A673 (cell line): ENCODE data around the gene TSPAN4. TPM values are rescaled to one million over a fixed set of nuclear protein-coding genes. Genes with fewer than 3 reads are reported as not detected.
A peak's percentile ranks its signal among the peaks of the same experiment; 100 is the strongest.

Source experiments
- BruUV-seq: library from RNA; stranded (reverse); fragments of 400-500 nt; replicated peaks from 2 replicates; lab custom pipeline; 2021; lab: Mats Ljungman, UMichigan
- CTCF ChIA-PET: fragments of 300-600 bp; sonication (Branson Sonifier 250); formaldehyde crosslinking; loops from one replicate; lab custom pipeline; 2022; ENCODE audit warnings: antibody characterized with exemption; lab: Charles Lee
- POLR2A ChIA-PET: fragments of 300-600 bp; sonication (Branson Sonifier 250); formaldehyde crosslinking; loops from one replicate; lab custom pipeline; 2022; ENCODE audit warnings: antibody characterized with exemption; ENCODE audit not compliant: low non-redundant PET; lab: Charles Lee
- DNase-seq: peaks from one replicate; pipeline ENCODE4 v3.0.0-alpha.2; 2015; ENCODE audit warnings: low spot score
- H3K27ac ChIP-seq: fragments of 200-600 bp; sonication (generic); 2 replicates; pipeline ENCODE4 v1.5.1; 2016; ENCODE audit warnings: mixed run types, low read depth, mild to moderate bottlenecking, mixed read lengths, antibody characterized with exemption, low read length; ENCODE audit not compliant: poor library complexity, severe bottlenecking
- H3K27me3 ChIP-seq: fragments of 200-600 bp; sonication (generic); replicated peaks from 2 replicates; pipeline ENCODE4 v1.6.1; 2017; ENCODE audit warnings: mixed run types, low read depth, mild to moderate bottlenecking, mixed read lengths, antibody characterized with exemption, low read length; ENCODE audit not compliant: insufficient read depth, poor library complexity
- H3K36me3 ChIP-seq: fragments of 200-600 bp; sonication (generic); 2 replicates; pipeline ENCODE4 v1.6.1; 2016; ENCODE audit warnings: mixed run types, mild to moderate bottlenecking, mixed read lengths, antibody characterized with exemption, low read length; ENCODE audit not compliant: insufficient read depth, poor library complexity, severe bottlenecking
- H3K4me1 ChIP-seq: fragments of 200-600 bp; sonication (generic); 2 replicates; pipeline ENCODE4 v1.6.1; 2017; ENCODE audit warnings: mixed run types, mild to moderate bottlenecking, mixed read lengths, antibody characterized with exemption, low read length; ENCODE audit not compliant: insufficient read depth, poor library complexity, severe bottlenecking
- H3K4me3 ChIP-seq: fragments of 200-600 bp; sonication (generic); 2 replicates; pipeline ENCODE4 v1.5.1; 2016; ENCODE audit warnings: low read depth, mixed run types, mild to moderate bottlenecking, mixed read lengths, low read length; ENCODE audit not compliant: poor library complexity, severe bottlenecking
- H3K9me3 ChIP-seq: fragments of 200-600 bp; sonication (generic); 2 replicates; pipeline ENCODE4 v1.6.1; 2016; ENCODE audit warnings: mixed run types, low read depth, mild to moderate bottlenecking, mixed read lengths, antibody characterized with exemption, low read length; ENCODE audit not compliant: poor library complexity, severe bottlenecking
- EZH2 ChIP-seq: fragments of 200-600 bp; sonication (generic); IDR thresholded peaks from 2 replicates; pipeline ENCODE4 v1.6.1; 2017; ENCODE audit warnings: borderline replicate concordance, low read depth, mild to moderate bottlenecking, mixed read lengths, antibody characterized with exemption, low read length; ENCODE audit not compliant: poor library complexity, severe bottlenecking
- intact Hi-C: fragments of 100-400 bp; cut with micrococcal nuclease; formaldehyde crosslinking; loops from one replicate; pipeline ENCODE4 v1.10.0; 2022; ENCODE audit not compliant: unreplicated experiment
- total RNA-seq: library from RNA; stranded (reverse); gene quantifications from 2 replicates; pipeline ENCODE4 v1.2.3, GENCODE V29; 2021
- TF ChIP-seq, protein P1 (sequence below): fragments of 300-800, 200-600 bp; sonication (generic); conservative IDR thresholded peaks from 2 replicates; pipeline ENCODE4 v1.5.1; 2017; ENCODE audit warnings: low read depth, mild to moderate bottlenecking, antibody characterized with exemption, low read length, moderate library complexity, mixed read lengths

Gene TSPAN4
- total RNA-seq, 1 experiment from 2014 or later: 17.5 TPM

DNA sequence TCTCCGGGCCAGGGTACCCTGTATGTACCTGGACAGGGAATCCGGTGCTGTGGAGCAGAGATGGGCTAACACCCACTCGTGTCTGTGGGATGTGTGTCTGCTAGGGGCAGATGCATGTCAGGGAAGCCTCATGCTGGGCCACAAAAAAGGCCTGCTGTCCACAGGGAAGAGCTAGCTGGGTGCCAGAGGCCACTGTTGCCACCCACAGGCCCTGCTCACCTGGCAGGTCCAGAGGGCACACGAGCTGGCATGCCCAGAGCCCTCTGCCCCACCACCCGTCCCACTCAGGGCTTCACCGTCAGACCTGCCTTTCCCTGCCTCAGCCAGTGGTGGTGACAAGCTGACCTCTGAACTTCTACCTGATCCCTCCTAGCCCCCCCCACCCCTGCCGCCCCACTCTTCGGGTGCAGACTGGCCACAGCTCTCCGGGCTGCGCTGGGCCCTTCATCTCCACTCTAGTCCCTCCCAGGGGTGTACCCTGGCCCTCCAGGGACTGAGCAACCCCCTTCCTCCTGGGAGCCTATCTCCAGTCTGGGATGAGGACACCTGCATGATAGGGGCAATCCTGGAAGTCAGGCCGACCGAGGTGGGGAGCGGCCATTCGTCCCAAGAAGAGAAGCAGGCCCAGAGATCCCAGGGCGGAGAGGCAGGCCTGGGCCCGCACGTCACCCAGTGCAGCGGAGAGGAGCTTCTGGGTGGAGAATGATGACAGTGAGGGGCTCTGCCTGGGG, 45.9 kb upstream of the TSPAN4 start:
- Histone ChIP-seq H3K4me1 (peaks cover 7% of the 10 kb centered on the region), H3K27me3 (no peaks in the 10 kb centered on the region), H3K27ac (peak overlapping the region; percentile 89), H3K4me3 (peak overlapping the region; percentile 75), H3K9me3 (no peaks in the 10 kb centered on the region), H3K36me3 (peaks cover 16% of the 10 kb centered on the region)
- CTCF ChIA-PET: interaction anchor here (0.6 to 0.7 kb wide), 2 partner anchors 13 to 16 kb away, joined by 3 read pairs; no protein-coding TSS in a partner anchor
- no peak for TF ChIP-seq EZH2
- TF ChIP-seq, protein P1, sequence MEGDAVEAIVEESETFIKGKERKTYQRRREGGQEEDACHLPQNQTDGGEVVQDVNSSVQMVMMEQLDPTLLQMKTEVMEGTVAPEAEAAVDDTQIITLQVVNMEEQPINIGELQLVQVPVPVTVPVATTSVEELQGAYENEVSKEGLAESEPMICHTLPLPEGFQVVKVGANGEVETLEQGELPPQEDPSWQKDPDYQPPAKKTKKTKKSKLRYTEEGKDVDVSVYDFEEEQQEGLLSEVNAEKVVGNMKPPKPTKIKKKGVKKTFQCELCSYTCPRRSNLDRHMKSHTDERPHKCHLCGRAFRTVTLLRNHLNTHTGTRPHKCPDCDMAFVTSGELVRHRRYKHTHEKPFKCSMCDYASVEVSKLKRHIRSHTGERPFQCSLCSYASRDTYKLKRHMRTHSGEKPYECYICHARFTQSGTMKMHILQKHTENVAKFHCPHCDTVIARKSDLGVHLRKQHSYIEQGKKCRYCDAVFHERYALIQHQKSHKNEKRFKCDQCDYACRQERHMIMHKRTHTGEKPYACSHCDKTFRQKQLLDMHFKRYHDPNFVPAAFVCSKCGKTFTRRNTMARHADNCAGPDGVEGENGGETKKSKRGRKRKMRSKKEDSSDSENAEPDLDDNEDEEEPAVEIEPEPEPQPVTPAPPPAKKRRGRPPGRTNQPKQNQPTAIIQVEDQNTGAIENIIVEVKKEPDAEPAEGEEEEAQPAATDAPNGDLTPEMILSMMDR: no peak
- POLR2A ChIA-PET: no interaction called here
- no TSS peak for BruUV-seq
- no peak for DNase-seq
- intact Hi-C loops: no loop called here

DNA sequence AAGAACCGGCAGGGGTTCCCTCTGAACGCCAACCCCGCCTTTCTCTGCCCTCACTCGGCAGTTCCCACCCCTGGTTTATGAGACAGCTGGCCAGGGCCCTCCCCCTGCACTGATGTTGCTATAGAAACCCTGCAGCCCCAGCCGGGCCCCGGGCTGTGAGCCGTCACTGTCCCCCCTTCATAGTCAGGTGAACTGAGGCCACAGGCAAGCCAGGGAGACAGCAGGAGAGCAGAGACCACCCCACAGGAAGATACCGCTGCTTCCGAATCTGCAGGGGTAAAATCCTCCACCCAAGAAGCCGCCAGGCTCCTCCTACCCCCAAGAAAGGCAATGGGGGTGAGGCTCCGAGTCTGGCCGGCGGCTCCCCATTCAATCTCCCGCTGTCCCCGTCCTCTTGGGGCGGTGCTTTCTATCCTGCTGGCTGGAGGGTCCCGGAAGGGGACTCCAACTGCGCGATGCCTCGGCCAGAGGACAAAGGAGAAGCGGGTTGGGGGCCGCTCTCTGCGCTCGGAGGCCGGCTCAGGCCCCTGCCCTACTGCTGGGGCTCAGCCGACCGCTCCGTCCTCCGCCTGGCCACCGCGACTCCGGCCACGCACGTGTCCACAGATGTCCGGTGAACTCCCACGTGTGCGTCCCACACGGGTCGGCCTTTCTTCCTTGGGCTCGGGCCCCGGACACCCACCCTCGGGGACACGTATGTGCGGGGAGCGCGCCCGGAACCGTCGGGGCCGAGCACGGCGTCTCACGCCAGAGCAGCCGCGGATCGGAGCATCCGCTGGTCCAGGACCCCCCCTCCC, 45.2 kb upstream of the TSPAN4 start:
- Histone ChIP-seq H3K27ac (peak overlapping the region; percentile 89), H3K4me3 (peak overlapping the region; percentile 75), H3K9me3 (no peaks in the 10 kb centered on the region), H3K36me3 (peaks cover 16% of the 10 kb centered on the region), H3K27me3 (no peaks in the 10 kb centered on the region), H3K4me1 (peaks cover 7% of the 10 kb centered on the region)
- no TSS peak for BruUV-seq
- CTCF ChIA-PET: interaction anchor here (0.7 kb wide), 1 partner anchor 14 kb away, joined by 3 read pairs; no protein-coding TSS in a partner anchor
- peak; percentile 93 for DNase-seq
- POLR2A ChIA-PET: no interaction called here
- no peak for TF ChIP-seq EZH2
- TF ChIP-seq, protein P1: no peak
- intact Hi-C loops: no loop called here

- CTCF ChIA-PET: no interaction called here
- peak; percentile 89 for DNase-seq
- Histone ChIP-seq H3K9me3 (no peaks in the 10 kb centered on the region), H3K27me3 (no peaks in the 10 kb centered on the region), H3K4me3 (peak within 1 kb of the TSS; percentile 75), H3K27ac (peak within 1 kb of the TSS; percentile 89), H3K4me1 (peaks cover 7% of the 10 kb centered on the region), H3K36me3 (peaks cover 16% of the 10 kb centered on the region)
- no peak for TF ChIP-seq EZH2
- TF ChIP-seq, protein P1: peak; percentile 63
- POLR2A ChIA-PET: no interaction called here
- intact Hi-C loops: no loop called here
- BruUV-seq: no TSS peak
Observed at GRCh38 chr11:798093-798713, 44.4 kb upstream of the TSPAN4 start, which contains the start of gene SLC25A22. SLC25A22 (minus strand) TSS chr11:798281; CDS start chr11:795006, 3,275 bp downstream.
